Activated CD4-positive, alpha-beta T cell treated with anti-CD3 and anti-CD28 coated beads for 1 hour (primary cell): ENCODE data around the gene CELF1.
"Not testable (repeated sequence)": the region's sequence is repeated elsewhere in the genome, so short reads cannot be mapped to it uniquely, and the experiment has no call there.

Experiments used
- DNase-seq: peaks from one replicate; pipeline ENCODE4 v3.0.0-alpha.2; 2020

The CELF1 gene

DNA sequence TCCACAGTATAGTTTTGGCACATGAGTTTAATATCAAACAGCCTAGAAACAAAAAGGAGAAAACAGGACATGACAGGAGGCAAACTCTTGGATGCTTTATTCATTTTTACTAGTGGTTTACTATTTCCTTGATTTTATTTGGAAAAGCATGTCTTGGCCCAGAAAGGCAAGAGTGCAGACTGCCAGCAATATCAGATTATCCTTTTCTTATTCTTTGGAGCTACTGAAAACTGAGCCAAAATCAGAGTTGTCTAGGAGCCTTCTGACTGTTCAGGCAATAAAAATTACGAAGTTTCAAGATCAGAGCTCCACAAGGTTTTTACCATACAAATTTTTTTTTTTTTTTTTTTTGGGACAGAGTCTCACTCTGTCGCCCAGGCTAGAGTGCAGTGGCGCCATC lies 16.0 kb downstream of the CELF1 start:
- DNase-seq, result no peak

GRCh38 chr11:47534704-47535251 lies 18.2 kb downstream of the CELF1 start:
- no peak for DNase-seq

DNA sequence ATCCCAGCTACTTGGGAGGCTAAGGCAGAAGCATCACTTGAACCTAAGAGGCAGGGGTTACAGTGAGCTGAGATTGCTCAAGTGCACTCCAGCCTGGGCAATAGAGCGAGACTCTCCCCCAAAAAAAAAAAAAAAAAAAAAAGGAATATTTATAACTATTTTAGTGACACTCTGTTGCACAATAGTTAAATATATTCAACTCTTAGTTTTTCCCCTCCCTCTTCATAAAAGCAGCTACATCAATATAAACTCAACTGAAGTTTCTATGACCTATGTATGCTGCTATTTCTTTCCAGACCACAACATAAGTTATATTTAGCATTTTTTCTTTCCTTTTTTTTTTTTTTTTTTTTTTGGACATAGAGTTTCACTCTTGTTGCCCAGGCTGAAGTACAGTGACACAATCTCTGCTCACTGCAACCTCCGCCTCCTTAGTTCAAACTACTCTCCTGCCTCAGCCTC lies 19.2 kb downstream of the CELF1 start:
- DNase-seq, result no peak

DNA sequence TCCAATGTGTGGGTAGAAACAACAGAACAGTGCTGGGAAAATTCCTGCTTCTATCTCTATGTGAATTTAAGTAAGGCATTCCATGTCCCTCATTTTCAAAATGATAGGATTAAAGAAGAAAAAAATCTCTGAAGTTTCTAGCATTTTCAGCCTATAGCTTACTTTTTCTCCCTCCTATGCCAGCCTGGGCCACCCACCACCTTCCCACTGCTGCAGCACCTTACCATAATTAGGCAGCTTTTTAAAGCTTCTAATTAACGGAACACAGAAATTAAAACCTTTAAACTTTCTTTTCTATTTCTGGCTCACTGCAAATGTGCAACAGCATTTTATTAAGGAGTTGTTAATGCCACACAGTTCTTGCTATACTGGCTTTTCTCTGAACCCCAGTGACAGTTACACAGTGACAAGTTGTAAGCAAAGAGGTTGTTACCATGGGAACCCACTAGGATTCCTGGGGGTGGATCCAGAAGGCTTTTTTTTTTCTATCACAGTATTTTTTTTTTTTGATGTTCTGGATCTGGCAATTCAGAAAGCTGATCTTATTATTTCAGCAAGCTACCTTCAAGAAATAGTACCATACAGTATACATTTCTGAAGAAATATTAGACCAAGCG lies 20.2 kb downstream of the CELF1 start:
- no peak for DNase-seq

DNA sequence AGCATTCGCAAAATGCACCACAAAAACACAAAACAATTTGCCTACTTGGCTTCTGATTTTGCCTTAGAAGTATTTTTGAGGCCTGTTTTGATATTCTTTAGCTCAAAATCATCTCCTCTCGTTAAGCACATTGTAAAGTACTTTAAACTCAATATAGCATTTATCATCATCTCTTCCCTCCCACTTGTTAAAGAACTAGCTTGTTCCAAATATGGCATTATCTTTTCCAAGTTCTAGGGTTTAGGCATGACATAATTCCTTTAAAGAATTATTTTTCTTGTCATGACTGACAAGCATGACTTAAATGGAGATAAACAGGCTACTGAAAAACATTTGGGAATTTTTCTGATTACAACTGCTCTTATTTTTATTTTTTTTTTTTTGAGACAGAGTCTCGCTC lies 21.3 kb downstream of the CELF1 start:
- no peak for DNase-seq

- DNase-seq, result not testable (repeated sequence)
These were observed 22.2 kb downstream of the CELF1 start for GRCh38 chr11:47530721-47531120.

- DNase-seq, result no peak
These were observed 23.0 kb downstream of the CELF1 start for GRCh38 chr11:47529951-47530350.

GRCh38 chr11:47527186-47527585 lies 25.7 kb downstream of the CELF1 start:
- DNase-seq, result no peak

GRCh38 chr11:47526032-47526431 lies 26.9 kb downstream of the CELF1 start:
- DNase-seq, result not testable (repeated sequence)

DNA sequence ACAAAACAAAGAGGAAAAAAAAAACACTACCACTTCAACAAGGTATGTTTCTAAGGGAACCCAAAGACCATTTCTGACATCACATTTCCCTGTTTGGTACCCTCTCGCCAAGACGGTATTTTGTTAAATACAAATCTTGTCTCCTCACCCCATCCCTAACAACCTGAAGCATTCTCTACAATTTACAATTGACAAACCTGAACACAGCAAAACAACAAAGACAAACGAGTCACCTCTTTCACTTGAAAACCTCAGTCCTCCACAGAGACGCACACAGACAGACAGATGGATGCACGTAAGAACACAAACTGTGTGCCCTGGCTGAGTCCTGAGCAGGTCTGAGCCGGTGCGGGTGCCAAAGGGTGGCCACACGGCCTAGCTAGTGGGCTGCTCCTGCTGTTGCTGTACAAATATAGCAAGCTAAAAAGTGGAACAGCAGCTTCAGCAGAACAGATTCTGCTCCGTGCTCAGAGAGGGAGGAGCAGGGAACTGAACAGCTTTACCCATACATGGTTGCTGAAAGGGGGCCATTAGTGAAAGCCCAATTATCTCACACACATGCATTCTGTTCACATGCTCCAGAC lies 28.5 kb downstream of the CELF1 start:
- DNase-seq, result no peak

DNA sequence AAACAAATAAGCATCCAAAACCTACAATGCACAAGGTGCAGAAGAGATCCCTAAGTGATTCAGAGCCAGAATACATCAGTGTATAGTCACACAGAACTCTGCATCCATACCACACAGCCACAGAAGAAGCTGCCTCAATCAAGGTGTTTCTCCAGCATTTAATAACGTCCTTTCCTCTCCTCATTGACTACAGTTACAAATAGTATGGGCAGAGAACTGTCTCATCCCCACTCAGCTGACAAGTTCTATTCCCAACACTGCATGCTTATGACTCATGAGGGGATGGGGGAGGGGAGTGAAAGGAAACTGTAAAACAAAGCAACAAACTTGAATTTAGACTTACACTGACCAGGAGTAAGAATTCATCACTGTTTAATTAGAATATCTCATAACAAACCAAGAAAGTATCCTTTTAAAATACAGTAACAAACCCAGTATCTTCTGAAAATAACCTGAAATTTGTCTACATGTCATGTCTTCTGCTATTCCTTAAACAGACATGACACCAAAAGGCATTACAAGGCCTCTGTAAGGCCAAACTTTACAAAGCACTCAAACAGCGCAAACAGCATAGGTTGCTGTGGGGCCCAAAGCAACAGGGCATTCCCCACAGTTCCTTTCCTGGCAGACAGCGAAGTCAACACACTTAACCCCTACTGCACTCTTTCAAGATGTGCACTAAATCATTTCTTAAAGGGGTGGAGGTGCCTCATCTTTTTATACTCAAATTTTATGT lies 29.3 kb downstream of the CELF1 start:
- DNase-seq, result no peak

DNA sequence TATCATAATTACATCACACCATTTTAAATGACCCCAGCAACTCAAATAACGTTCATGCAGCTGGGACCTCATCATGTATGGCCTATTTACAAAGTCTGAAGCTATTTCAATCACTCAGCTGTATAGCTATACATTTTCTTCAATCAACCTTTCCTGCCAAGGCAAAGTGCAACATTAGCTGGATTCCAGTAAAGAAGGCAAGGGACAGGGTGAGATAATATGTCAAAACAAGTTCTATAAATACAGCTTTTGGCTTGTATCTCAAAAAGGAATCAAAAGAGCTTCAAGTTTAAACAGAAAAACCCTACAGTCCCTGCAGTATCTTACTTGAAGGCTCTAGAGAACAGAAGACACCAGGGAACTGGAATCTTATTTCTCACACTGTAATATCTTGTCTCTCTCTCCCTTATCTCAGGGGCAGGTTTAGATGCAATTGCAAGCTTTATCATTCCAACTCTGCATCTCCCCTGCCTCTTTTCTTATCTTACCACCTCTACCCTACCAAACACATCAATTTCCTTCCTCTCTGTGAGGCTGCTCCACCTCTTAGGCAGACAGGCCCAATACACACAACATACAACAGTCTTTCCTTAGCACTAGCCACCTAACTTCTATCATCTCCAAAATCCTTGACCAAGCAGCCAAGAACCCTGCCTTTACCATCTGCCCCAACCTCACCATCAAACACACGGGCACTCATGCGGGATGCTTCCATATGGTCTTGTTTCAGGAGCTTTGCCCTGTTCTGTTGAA lies 34.5 kb downstream of the CELF1 start:
- no peak for DNase-seq

GRCh38 chr11:47516984-47517853 lies 35.7 kb downstream of the CELF1 start:
- no peak for DNase-seq

GRCh38 chr11:47516155-47516554 lies 36.8 kb downstream of the CELF1 start:
- DNase-seq, result no peak

- DNase-seq, result no peak
These were observed 37.9 kb downstream of the CELF1 start for GRCh38 chr11:47514825-47515647.

DNA sequence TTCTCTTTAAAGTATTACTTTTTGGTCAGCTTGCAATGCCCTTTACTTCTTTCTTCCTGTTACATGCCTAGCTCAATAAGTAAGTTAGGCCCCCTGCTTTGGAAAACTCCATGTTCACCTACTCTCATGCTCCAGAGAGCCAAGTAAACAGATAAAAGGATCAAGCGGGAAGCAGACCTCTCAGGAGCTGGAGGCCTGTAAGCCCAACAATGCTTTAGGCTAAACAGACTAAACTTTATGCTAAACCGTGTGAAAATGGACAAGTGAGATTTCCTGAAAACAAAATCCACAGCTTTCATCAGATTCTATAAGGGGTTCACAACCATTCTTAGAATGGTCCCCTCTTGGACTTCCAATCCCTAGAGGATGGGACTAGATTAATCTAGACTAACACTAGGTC lies 40.2 kb downstream of the CELF1 start:
- DNase-seq, result no peak

GRCh38 chr11:47511917-47512316 lies 41.0 kb downstream of the CELF1 start:
- no peak for DNase-seq

- no peak for DNase-seq
These were observed 42.7 kb downstream of the CELF1 start for GRCh38 chr11:47510209-47510608.

- no peak for DNase-seq
These were observed 43.8 kb downstream of the CELF1 start for GRCh38 chr11:47509077-47509536.

DNA sequence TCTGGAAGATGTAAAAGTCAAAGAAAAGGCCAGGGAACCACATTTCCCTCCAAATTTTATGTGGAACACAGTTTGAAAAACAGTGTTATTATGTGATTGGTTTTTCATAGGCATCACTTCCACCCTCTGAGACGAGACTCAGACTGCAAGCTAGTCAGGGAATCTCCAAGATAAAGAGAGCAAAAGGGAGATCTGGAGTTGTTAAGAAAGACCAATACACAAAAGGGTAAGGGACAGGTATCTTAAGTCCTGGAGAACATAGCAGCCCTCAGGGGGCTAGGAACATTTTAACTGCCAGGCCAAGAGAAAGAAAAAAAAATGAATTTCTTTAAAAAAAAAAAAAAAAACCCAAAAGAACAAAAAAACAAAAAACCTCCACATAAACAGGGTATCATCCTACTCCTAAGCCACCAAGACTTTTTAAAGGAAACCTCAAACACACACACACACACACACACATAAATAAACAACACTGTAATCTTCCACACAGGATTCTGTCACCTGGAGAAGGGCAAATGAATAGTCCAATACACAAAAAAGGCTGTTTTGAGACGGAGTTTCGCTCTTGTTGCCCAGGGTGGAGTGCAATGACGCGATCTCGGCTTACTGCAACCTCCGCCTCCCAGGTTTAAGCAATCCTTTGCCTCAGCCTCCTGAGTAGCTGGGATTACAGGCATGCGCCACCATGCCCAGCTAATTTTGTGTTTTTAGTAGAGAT lies 44.5 kb downstream of the CELF1 start:
- DNase-seq, result no peak
